PC-9 (cell line): ENCODE results near the gene WNT7A.

Experiments
- EZH2 ChIP-seq: fragments of 200-600 bp; sonication (generic); IDR thresholded peaks from 2 replicates; pipeline ENCODE4 v1.8.0; 2017; ENCODE audit warnings: antibody characterized with exemption, low read depth
- TF ChIP-seq, protein P1 (sequence below): fragments of 200-600 bp; sonication (generic); conservative IDR thresholded peaks from 2 replicates; pipeline ENCODE4 v1.6.1; 2017; ENCODE audit warnings: mixed run types, antibody characterized with exemption, mild to moderate bottlenecking, moderate library complexity

DNA sequence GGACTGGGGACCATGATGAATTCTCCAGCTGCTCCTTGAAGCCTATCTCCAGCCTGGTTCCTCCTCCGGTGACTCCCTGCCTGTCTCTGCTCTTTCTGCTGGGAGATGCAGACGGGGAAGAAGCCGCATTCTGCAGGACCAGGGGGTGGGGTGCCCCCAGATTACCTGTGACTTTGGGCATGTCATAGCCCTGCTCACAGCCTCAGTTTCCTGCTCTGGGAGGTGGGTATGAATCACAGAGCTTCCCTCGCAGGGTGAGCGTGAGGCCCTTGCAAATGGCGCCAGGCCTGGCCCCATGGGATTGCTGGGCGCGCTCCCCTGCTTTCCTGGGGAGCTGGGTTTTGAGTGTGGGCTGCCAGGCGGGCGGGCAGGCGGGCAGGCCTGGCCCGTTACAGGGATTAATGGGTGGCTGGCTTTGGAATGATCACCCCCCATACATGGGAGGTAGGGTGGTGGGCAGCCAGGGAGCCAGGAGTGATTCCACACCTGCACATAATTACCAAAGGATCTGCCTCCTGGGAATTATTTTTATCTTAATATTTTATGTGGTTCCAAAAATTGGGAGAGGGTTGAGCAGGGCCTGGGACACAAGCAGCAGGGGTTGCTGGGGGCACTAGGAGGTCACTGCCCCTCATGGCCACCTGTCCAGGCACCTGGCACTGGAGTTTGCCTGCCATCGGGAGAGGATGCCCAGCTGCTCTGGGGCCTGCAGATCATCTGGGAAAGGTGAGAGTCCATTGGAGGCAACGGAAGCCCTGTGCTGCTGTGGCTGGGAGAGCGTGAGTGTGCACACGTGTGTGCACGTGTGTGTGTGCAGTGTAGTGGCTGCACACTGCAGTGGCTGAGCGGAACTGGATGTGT is 106.8 kb downstream of the WNT7A start:
- TF ChIP-seq, protein P1, sequence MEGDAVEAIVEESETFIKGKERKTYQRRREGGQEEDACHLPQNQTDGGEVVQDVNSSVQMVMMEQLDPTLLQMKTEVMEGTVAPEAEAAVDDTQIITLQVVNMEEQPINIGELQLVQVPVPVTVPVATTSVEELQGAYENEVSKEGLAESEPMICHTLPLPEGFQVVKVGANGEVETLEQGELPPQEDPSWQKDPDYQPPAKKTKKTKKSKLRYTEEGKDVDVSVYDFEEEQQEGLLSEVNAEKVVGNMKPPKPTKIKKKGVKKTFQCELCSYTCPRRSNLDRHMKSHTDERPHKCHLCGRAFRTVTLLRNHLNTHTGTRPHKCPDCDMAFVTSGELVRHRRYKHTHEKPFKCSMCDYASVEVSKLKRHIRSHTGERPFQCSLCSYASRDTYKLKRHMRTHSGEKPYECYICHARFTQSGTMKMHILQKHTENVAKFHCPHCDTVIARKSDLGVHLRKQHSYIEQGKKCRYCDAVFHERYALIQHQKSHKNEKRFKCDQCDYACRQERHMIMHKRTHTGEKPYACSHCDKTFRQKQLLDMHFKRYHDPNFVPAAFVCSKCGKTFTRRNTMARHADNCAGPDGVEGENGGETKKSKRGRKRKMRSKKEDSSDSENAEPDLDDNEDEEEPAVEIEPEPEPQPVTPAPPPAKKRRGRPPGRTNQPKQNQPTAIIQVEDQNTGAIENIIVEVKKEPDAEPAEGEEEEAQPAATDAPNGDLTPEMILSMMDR: no peak
- no peak for TF ChIP-seq EZH2
